Germinal center (tissue), 1 donor: ENCODE measurements around the gene CDH8.

ENCODE experiments used
- DNase-seq: peaks from one replicate; pipeline ENCODE4 v3.0.0; 2012; ENCODE audit warnings: mixed read lengths, low spot score

The CDH8 gene

GRCh38 chr16:62029947-62030346, 6.3 kb downstream of the CDH8 start:
- DNase-seq: no peak

DNA sequence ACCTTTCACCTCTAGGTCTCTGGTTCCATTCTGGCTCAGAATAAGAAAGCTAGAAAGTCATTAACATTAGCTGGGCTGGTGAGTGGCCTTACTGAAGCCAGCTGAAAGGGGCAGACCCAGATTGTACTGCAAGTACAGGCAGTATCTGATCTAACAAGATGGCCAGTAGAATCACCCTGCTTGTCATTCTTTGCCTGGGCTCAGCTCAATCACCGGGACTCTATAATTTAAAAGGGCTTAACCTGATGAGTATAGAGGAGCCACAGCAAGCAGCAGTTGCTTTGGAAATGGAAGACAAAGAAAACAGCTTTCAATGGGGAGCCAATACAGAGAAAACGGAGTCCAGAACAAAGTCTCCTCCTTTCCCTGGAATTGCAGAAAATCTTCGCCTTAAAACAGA, 13.6 kb downstream of the CDH8 start:
- no peak for DNase-seq

DNA sequence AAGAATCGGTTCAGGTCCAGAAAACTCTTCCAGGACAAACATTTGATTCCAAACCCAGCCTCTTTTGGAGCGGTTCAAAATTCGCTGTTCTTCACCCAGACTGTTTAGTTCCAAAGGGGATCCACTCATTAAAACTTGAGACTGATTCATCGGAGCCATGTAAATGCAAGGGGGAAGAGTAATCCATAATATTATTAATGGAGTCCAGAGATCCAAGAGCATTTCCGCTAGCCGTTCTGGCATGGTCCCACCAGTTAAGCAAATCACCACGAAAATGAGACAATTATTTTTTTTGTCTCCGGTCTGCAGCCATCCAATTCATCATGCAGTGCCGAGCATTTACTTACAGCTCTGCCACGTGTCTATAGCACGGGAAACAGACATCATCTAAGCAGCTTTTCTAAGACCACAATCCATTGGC, 15.1 kb downstream of the CDH8 start:
- no peak for DNase-seq

DNA sequence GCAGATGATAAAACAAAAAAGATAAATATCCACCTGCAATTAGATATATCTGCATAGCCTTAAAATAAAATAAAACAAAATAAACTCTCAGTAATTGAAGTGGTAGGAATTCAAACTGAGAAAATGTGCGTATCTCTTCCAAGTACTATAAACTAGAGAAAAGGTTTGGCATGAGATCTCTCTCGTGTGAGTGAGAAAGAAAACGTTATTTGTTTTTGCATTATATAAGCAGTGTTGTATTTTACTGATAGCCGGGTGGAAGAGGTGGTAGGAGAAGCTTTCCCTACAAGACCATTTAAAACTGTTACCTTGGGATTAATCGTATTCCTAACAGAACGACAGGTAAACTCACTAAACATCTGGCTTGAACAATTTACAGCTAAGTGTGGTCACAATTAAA, 15.6 kb downstream of the CDH8 start:
- DNase-seq: no peak

DNA sequence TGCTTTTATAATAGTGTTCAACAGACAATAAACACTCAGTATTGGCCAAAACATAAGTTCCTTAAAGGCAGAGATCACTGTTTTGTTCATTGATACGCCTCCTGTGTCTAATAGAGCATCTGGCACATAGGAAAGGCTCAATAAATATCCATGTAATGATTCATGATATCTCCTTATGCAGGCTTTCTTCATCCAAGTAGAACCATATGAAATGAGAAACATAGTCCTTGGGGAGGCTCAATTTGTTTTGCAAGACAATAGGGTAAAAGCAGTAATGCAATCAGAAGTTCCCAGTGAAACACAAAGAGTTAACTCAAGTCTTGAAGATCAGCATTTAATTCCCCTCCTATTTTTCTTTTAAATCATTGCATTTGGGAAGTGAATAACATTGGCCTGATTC, 16.4 kb downstream of the CDH8 start:
- no peak for DNase-seq

DNA sequence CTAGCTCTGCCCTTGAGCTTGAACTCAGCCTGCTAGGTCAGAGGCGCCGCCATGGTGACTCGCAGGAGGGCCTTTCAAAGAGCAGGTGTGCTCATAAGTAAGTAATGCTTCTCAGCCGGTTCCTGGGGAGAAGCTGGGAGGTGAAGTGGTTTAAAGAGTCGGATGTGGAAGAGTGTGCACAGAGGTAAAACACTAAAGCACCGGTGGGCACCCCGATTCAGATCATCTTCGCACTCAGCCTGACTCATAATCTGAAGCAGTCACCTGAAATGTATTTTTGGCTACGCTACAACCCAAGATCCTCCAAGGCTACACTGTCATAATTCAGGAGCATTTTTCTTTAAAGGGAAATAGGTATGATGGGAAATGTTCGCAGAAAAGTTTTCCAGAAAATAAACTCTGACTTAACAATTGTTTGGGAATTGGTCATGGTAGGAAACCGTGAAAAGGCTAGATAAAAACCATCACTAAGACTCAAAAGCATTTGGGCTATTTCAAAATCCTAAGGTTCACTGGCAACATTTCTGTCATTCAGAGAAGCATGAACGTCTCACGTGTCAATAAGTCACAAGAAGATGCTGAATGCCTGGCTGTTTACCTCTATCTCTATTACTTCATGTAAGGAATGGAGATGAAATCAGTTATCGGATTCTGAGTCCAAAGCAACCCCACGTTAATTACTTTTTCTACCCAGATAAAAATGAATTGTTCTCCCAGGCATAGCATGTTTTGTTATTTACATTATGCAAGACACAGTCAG, 17.8 kb downstream of the CDH8 start:
- no peak for DNase-seq

- no peak for DNase-seq
Measured at GRCh38 chr16:62014319-62014923, 21.8 kb downstream of the CDH8 start.

DNA sequence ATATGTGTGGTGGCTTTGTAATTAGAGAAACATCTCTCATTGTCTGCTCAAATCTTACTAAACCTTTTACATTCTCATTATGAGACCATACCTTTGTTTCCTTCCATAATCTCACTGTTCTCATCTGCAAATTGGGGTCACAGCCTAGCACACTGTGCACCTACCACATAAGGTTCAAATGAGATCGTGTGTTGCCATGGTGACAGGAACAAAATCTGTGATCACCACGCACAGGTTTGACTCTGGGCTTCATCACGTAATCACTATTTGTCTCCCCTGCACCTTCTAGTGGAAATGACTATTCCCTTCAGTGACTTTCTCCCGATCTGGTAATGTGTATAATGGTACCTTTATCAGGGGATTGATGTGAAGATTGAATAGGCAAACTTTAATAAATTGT, 26.1 kb downstream of the CDH8 start:
- DNase-seq: no peak

GRCh38 chr16:61998460-61998859, 37.8 kb downstream of the CDH8 start:
- no peak for DNase-seq

- no peak for DNase-seq
Measured at GRCh38 chr16:61993108-61993507, 43.1 kb downstream of the CDH8 start.

DNA sequence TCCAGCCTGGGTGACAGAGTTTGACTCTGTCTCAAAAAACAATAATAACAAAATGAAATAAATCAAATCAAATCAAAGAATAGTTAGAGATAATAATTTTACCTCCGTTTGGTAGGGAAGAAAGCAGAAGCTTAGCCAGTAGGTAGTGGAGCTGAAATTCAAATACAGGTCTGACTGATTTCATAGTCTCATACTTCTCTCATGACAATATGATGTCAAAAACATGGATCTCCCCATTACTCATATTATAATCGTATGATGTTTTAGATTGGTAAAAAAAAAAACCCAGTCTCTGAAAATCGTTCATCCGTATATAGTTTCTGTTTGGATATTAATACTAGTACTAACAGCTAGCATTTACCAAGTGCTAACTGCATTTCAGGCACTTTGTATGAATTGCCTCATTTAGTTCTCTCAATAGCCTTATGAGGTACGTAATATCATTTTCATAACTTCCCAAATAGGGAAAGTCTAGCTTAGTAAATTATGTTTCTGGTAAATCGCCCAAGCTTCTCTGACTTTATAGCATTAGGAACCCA, 48.7 kb downstream of the CDH8 start:
- DNase-seq: no peak

- DNase-seq: no peak
Measured at GRCh38 chr16:61969077-61969382, 67.2 kb downstream of the CDH8 start.

GRCh38 chr16:61968242-61969076, 67.8 kb downstream of the CDH8 start:
- DNase-seq: no peak

DNA sequence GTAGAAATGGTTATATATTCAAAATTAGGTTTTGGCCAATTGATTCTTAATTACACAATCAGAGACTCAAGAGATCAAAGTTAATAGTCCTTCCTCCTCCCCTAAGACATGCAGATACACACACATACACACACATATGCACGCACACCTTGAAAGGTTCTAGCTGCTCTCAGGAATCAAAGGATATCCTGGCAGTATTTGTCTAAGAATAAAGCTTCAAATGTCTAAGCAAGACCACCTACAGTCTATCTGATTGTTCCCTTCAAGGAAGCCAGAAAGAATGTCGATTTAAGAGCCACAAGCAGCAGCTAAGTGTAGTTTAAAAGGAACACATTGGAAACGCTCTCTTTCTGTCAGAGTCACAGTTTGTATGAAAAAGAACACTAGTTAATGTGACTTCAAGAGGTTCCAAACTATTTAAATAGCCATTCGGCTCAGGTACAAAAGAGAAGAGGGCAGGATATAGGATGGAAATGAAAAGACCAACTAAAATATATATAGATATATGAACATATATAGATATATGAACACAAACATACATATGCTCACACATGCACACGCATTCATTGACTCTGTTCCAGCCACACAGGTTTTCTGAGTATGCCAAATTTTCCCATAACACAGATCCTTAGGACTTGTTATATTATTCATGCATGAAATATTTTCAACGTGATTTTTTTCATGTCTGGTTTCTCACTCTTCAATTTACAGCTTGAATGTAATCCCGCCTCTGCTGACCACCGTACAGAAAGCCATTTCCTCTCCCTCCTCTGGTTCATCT, 79.0 kb downstream of the CDH8 start:
- DNase-seq: no peak

DNA sequence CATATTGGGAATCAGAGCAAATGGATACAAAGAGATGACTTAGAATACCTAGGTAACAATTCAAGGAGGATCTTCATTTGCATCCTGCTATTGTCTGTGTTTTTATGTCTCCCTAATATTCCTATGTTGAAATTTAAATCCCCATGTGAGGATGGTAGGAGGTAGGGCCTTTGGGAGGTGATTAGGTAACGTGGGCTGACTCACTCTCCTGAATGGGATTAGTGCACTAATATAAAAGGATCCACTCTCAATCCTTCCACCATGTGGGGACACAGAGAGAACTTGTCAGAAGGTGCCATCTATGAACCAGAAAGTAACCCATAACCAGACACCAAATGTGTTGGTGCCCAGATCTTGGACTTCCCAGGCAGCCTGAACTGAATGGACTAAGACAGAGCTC, 83.4 kb downstream of the CDH8 start:
- DNase-seq: no peak

GRCh38 chr16:61948414-61948813, 87.8 kb downstream of the CDH8 start:
- DNase-seq: no peak

- no peak for DNase-seq
Measured at GRCh38 chr16:61946019-61946418, 90.2 kb downstream of the CDH8 start.

DNA sequence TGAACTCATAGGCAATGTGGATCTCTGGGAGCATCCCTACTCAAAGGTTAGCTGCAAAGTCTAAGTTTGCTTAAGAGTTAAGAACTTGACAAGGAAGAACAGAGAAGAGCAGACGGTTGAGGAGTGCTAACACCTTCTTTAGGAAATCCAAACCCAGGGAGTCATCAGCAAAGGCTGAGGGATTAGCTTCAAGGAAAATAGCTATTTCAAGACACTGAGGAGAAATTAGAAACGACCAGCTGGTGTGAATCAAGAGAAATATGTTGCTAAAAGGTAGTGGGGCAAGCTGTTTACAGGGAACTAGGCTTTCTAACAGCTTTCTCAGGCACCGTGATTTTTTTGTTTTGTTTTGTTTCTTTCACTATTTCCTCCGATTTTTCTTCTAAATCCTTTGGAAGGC, 90.7 kb downstream of the CDH8 start:
- DNase-seq: no peak

GRCh38 chr16:61944004-61944403, 92.2 kb downstream of the CDH8 start:
- DNase-seq: no peak

DNA sequence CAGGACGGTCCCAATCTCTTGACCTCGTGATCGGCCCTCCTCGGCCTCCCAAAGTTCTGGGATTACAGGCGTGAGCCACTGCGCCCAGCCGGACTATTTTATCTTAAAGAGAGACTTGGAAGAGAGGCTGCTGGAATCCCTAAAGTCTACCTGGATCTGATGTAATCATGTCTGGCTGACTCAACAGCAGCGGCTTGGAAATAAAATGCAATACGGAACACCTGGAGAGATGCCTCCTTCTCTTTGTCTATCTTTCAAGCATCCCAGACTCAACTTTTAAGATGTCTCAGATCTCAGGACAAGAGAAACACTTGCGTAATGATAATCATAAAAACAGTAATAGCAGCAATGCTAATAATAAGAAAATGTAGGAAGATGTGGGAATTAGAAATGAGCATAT, 95.6 kb downstream of the CDH8 start:
- no peak for DNase-seq

DNA sequence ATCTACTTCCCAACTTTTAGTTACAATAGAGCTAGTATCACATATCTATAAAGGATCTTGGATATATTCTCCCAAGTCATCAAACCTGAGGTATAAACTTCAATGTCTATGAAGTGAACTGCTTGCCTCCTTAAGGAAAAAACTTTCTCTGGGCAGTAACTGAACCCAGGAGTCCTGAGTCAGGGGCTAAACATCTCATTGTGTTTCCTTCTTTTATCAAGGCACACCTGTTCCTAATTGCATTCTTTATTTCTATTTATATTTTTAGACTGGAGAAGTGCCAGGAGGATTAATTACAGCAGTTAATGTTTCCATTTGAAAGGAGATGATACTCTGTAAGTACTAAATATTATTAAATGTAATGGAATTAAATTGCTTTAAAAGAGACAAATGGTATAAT, 98.6 kb downstream of the CDH8 start:
- no peak for DNase-seq

DNA sequence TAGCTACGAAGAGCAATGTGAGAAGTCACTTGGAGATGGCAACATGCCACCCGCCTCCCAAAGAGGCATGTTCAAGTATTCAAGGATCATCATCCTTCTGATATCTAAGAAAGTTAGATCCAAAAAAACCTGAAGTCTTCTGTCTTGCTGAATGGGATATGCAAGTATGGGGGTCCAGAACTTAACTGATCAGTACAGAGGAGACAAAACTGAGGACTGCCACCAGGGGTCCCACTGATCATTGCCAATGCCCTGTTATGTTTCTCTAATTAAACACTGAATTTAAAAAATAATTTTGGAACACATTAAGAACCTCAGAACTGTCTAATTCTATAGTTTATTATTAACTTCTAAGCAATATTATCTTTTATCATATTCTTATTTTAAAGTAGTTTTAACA, 99.7 kb downstream of the CDH8 start:
- no peak for DNase-seq
